NCI-H526 (cell line): Measurements from ENCODE around the gene AMMECR1L.
"Not testable (repeated sequence)": the region's sequence is repeated elsewhere in the genome, so short reads cannot be mapped to it uniquely, and the experiment has no call there.

Experiments
- DNase-seq, 2 experiments: peaks; one replicate each; lab custom pipeline; 2025; lab: John Stamatoyannopoulos, UW

AMMECR1L gene

DNA sequence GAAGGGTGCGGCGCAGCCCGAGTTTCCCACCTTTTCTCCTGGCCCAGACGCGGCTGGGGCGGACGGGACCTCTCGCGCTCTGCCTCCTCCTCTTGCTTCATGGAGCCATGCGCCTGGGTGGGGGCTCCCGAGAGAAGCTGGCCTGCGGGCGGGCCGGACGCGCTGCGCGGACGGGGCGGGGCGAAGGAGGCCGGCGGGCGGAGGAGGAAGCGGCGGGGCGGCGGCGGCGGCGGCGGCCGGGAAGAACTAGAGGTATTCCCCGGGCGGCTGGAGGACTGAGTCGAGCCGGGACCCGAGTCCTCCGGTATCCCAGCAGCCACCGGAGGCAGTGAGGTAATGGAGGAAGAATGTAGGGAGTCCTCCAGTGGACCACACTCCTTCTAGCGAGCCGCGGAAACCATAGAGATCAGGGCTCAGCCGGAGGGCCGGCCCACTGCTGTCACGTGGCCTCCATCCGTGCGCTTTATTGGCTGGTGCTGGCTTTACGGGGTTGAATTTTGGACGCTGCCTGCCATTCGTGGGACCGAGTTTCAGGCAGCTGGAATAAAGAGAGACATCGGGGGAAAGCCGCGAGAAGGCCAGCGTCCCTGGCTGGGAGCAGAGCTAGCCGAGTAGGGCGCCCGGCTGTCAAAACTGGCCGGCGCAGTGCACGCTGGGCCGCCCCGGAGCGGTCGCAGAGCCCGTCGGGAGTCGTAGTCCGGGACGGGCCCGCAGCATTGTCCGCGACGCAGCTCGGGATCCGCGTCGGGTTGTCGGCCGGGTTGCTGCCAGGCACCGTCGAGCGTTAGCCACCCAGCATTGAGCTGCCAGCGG lies at the start of gene AMMECR1L:
Gene AMMECR1L, minus strand, starts transcription at position 177 of the 813 bp plus-strand sequence. CDS start 11,722 bp downstream, outside the sequence.
- peak; percentile 64 to 81 for DNase-seq

DNA sequence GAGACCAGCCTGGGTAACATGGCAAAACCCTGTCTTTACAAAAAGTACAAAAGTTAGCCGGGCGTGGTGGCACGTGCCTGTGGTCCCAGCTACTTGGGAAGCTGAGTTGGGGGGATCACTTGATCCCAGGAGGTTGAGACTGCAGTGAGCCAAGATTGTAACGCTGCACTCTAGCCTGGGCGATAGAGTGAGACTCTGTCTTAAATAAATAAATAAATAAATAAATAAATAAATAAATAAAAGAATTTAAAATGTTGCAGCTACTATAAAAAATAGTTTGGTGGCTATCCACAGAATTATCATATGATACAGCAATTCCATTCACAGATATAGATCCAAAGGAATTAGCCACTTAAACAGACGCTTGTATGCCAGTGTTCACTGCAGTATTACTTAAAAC lies 49.6 kb upstream of the AMMECR1L start:
- no peak for DNase-seq

DNA sequence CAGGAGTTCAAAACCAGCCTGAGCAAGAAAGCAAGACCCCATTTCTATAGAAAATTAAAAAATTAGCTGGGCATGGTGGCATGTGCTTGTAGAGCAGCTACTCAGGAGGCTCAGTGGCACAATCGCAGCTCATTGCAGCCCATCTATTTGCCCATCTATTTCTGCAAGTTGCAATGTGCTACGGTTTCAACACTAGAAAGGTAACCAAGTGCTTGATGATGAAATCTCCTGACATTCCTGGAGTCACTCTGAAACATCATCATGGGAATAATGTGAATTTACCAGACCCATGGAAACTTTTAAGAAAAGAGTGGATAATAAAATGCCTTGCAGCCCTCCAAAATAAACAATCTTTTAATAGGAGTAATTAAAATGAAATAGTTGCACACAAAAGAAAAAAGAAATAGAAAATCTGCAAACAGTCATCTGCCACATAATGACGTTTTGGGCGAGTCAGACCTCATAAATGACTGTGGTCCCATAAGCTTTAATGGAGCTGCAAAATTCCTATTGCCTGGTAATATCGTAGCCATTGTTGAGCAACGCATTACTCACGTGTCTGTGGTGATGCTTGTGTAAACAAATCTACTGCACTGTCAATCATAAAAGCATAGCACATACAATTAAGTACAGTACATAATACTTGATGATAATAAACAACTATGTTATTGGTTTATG lies 46.6 kb upstream of the AMMECR1L start:
- no peak for DNase-seq

DNA sequence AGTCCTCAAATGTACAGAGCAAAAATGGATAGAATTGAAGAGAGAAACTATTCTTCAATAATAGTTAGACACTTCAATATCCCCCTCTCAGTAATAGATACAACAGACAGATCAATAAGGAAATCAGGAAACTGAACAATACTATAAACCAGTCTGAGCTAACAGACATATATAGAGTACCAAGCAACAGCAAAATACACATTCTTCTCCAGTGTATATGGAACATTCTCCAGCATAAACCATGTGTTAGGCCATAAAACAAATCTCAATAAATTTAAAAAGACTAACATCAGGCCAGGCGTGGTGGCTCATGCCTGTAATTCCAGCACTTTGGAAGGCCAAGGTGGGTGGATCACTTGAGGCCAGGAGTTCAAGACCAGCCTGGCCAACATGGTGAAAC lies 43.7 kb upstream of the AMMECR1L start:
- DNase-seq, result no peak

DNA sequence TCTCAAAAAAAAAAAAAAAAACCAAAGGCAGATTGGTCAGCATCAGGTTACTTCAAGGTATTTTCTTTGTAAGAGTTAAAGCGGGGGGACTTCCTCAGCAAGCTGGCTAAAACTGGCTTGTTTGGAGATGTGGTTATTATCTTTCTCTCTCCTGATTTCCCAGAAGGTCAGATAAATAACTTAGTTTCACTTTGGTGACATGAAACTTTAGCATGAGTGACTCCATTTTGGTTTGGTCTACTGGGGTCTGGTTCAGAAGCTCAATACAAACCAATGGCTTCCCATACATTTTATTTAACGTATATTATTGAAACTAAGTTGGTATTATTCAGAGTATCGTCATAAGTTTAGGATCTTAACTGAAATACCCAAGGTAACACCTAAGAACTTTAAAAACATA lies 41.6 kb upstream of the AMMECR1L start:
- no peak for DNase-seq

DNA sequence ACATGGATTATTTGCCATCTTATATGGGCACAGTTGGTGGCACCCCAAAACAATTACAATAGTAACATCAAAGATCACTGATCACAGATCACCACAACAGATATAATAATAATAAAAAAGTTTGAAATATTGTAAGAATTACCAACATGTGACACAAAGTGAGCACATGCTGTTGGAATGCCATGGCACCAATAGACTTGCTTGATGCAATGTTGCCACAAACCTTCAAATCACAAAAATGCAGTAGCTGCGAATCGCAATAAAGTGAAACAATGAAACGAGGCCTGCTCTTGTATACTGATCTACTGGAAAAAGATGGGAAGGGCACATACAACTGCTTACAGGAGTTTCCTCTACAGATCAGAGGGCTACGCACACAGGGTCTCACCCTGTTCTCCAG lies 32.2 kb upstream of the AMMECR1L start:
- DNase-seq, result no peak

DNA sequence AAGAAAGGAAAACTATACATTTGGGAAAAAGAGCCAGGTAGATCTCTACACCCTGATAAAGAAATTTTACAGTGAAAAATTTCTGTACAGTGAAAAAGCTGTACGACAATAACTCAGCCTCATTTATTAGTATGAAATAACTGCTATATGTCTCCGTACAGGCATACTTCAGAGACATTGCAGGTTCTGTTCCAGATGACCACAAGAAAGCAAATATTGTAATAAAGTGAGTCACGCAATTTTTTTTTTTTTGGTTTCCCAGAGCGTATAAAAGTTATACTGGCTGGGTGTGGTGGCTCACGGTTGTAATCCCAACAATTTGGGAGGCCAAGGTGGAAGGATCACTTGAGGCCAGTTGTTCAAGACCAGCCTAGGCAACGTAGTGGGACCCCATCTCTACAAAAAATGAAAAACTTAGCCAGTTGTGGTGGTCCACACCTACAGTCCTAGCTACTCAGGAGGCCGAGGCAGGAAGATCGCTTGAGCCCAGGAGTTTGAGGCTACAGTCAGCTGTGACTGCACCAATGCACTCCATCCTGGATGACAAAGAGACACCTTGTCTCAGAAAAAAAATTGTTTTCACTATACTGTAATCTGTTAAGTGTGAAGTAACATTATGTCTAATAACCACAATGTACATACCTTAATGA lies 28.2 kb upstream of the AMMECR1L start:
- no peak for DNase-seq

DNA sequence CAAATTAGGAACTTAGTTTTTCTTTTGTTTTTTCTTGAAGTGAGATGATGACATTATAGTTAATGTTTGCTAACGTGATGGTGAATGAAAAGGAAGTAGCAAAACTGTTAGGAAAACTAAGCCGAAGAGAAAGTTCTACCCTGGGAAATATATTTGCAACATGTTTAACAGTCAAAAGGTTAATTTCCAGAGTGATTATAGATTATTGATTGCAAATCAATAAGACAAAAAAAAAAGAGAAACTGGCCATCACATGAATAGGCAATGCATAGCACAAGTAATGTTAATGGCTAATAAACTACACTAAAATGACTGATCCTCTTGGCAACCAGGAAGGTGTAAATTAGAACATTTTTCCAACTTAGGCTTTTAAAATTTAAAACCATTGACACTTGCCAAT lies 26.0 kb upstream of the AMMECR1L start:
- no peak for DNase-seq

DNA sequence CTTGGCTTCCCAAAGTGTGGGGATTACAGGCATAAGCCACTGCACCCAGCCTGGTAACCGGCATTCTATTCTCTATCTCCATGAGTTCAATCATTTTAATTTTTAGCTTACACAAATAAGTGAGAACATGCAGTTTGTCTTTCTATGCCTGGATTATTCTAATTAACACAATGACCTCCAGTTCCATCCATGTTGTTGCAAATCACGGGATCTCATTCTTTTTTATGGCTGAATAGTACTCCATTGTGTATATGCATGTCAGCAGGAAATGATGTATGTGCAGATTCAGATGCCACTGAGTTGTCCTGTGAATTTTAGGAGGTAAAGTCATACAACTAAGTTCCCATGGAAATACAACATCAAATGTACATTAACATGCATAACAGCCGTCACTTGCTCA lies 24.7 kb upstream of the AMMECR1L start:
- DNase-seq, result no peak

DNA sequence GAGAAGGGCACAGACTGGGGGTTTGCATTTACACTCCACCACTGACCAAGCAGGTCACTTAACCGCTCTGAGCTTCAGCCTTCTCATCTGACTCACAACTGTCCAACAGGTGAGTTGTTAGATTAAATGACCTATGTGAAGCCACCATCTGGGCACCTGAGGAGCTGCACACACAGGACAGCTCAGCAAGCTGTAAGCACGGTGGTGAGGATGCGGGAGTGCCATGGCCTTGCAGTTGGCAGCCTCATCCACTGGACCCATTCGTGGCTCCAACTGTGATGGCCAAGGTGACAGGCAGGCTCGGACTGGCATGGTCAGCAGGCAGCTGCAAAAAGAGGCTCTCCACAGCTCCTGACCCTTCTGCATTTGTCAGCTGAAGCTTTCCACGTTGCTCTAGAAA lies 23.3 kb upstream of the AMMECR1L start:
- DNase-seq, result peak in 1 of 2 experiments; percentile 24

DNA sequence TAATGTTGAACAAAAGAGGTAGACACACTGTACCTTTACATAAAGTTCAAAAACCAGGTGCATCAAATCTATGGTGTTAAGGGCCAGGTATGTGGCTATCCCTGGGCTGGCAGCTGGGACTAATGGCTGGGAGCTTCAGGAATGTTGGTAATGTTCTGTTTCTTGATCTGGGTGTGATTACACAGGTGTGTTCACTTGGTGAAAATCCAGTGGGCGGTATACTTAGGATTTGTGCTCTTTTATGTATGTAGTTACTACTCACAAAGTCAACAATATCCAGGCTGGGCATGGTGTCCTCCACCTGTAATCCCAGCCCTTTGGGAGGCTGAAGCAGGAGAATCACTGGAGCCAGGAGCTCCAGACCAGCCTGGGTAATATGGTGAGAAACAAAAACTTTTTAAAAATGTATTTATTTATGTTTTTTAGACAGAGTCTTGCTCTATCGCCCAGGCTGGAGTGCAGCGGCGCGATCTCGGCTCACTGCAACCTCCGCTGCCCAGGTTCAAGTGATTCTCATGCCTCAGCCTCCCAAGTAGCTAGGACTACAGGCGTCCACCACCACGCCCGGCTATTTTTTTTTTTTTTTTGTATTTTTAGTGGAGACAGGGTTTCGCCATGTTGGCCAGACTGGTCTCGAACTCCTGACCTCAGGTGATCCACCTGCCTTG lies 22.1 kb upstream of the AMMECR1L start:
- DNase-seq, result not testable (repeated sequence)

DNA sequence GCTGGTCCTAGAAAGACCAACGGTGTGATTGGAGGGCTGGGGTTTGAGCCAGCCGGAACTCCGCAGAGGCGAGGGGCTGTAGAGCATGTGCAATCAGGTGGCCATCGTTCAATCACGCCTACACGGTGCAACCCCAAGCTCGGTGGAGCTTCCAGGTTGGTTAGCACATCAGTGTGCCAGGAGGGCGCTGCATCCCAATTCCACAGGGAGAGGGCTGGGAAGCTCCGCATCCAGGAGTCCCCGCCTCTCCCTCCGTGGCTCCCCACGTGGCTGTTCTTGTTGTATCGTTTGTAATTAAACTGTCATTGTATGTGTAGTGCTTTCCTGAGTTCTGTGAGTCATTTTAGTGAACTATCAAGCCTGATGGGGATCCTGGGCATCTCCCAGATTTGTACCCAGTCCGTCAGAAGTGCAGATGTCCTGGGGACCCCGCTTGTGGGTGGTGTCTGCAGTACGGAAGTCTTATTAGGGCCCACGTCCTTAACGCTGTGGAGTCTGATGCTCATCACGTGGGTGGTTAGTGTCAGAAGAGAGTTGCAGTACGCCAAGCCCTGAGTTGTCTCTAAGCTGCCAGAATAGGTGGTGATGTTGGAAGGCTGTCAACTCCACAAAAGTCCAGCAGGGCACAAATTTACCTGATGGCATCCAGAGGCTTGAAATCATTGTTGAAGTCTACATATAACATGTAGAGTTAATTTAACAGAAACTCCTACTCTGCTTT lies 20.6 kb upstream of the AMMECR1L start:
- DNase-seq, result peak; percentile 37 to 51

DNA sequence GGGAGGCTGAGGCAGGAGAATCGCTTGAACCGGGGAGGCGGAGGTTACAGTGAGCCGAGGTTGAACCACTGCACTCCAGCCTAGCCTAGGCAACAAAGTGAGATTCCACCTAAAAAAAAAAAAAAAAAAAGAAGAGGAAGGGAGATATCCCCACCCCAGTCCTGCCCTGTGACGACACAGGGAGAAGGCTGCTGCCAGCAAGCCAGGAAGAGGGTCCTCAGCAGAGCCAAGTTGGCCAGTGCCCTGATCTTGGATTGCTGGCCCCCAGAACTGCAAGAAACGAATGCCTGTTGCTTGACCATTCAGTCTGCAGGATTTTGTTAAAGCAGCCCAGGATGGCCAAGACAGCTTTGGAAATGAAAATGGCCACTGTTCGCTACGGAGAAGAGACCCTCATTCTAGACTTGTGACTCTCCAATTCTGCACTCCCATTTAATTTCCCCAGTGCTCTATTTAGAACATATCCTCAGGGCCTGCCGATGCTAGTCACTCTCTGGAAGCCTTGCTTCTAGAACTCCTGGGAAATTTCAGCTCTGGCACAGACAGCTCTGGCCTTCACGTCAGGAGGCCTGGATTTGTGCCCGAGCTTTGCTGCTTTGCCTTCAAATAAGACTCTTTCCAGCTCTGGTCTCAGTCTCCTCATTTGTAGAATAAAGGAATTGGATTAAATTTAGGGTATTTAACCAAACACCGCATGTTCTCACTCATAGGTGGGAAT lies 15.7 kb upstream of the AMMECR1L start:
- no peak for DNase-seq

DNA sequence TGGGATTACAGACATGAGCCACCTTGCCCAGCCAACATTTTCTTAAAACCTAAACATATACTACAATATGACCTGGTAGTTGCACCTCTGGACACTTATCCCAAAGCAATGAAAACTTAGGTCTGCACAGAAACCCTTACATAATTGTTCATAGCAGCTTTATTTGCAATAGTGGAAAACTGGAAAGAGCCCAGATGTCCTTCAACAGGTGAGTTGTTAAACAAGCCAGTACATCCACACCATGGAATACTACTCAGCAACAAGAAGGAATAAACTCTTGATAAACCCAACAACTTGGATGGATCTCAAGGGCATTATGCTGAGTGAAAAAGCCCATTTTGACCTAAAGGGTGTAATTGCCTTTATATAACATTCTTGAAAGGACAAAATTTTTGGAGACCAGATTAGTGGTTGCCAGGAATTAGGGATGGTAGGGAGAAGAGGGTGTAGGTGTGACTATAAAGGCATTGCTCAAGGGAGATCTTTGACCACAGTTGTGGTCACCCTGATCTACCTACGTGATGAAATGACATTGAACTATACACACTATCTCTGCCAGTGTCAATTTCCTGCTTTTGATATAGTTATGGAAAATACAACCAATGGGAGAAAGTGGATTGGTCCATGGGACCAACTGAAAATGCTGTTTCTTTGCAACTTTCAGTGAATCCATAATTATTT lies 11.9 kb upstream of the AMMECR1L start:
- no peak for DNase-seq

DNA sequence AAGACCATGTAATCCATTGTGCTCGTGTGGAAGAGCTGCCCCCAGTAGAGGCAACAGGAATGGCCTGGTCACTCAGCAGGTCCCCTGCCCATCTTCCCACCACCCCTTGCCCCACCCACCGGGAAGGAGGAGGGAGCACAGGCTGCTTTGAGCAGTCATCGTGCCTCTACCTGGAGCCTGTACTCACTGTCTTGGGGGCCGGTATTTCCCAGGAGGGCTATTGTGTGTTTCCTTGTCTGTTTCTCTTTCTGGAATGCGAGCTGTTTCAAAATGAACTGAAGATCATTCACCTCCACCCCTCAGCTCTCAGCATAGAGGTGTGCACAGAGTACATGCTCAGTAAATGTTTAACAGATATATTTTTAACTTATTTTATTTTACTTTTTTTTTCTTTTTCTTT lies 7.7 kb upstream of the AMMECR1L start:
- DNase-seq, result no peak

DNA sequence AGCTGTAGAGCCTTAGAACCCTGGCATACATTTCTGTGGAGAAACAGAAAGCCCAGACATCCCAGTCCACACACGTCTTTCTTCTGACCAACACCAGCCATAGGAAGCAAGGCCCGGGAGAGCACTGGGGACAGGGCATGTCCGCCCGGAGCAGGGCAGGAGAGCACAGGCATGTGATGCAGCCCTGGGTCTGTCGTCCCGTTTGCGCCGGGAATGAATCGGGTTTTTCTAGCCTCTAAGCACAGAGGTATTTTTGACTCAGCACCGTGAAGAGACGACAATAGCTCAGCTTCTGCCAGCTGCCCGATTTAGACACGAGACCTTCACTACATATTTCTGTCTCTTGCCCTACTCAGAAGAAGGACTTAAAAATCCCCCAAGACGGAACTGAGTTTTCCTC lies 7.3 kb upstream of the AMMECR1L start:
- no peak for DNase-seq

DNA sequence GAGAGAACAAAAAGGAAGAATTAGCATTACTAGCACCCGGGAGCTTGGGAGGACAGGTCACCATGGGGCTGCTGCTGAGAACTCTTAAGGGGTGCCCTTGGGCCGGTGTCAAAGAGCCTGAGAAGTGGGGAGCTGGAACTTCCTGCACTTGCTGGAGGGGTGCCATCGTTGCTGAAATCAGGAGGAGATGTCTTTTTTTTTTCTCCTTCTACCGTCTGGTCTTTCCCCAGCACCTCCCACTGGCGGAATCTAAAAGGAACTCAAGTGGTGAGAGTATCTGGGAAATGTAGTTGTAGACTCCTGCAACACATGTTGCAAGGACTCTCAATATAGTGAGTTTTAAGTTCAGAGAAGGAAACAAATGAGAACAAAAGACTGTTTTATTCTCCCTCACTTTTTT lies 6.1 kb upstream of the AMMECR1L start:
- DNase-seq, result no peak

DNA sequence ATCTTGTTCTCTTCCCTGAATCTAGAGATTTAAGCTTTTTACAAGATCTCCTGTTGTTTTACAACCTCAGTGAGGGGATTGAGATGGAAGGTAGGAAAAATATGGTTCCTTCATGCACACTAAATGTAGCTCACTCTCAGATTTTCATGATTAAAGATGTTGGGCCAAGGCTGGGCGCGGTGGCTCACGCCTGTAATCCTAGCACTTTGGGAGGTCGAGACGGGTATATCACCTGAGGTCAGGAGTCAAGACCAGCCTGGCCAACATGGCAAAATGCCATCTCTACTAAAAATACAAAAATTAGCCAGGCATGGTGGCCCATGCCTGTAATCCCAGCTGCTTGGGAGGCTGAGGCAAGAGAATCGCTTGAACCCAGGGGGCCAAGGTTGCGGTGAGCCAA lies 5.0 kb upstream of the AMMECR1L start:
- DNase-seq, result not testable (repeated sequence)

DNA sequence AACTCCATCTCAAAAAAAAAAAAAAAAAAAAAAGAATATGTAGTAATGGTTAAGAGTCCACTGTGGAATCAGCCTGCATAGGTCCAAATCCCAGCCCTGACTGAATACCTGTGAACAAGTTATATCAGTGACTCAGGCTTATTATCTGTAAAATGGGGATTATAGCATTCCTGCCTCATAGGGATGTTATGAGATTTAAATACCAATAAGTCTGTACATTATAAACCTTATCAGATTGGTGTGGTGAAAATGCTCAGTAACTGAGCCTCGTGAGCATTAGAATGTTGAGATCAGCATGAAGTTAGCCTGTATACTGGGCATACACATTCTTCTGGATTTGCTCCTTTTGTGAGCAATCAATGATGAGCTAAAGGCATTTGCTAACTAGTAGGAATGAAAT lies 3.0 kb upstream of the AMMECR1L start:
- no peak for DNase-seq

DNA sequence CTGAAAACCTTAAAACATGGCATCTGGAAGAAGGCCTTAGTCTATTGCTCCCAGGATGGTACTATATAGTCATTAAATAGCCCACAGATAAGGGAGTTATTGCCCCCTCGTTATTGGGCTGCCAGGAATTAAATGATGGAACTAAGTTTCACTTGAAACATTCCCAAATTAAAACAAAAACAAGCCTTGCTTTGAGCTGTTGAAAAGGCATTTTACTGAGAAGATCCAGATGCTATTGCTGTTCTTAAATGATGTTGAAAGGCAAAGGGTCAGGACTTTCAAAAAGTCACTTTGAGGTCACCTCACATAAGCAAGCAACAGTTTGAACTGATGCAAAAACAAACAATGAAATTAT lies 2.0 kb upstream of the AMMECR1L start:
- no peak for DNase-seq
